K562 (cell line): ENCODE measurements around the gene THADA. TPM values are rescaled to one million over a fixed set of nuclear protein-coding genes. Genes with fewer than 3 reads are reported as not detected.

Source experiments
- ATF1 ChIP-seq, 2 experiments: fragments of 450-650 bp in 1 of 2; IDR thresholded peaks; 2 replicates each; pipeline ENCODE4 v1.6.1; 2016; ENCODE audit warnings: missing compliant biosample characterization in 1 of 2, missing genetic modification characterization in 1 of 2
- BRD4 ChIP-seq: fragments of 200-600 bp; sonication (generic); IDR thresholded peaks from 2 replicates; pipeline ENCODE4 v1.6.1; 2017; ENCODE audit warnings: inconsistent platforms
- C11orf30 ChIP-seq: fragments of 450-650 bp; IDR thresholded peaks from 2 replicates; pipeline ENCODE4 v1.6.1; 2016; ENCODE audit warnings: low read depth, mild to moderate bottlenecking
- EP400 ChIP-seq: fragments of 450-650 bp; IDR thresholded peaks from 2 replicates; pipeline ENCODE4 v1.6.1; 2017; ENCODE audit warnings: antibody characterized with exemption, mild to moderate bottlenecking, moderate library complexity
- GABPB1 ChIP-seq: sonication (generic); formaldehyde crosslinking; IDR thresholded peaks from 2 replicates; pipeline ENCODE4 v1.8.0; 2022; ENCODE audit warnings: mild to moderate bottlenecking, missing genetic modification reagents
- JUND ChIP-seq, 2 experiments: IDR thresholded peaks; 2 replicates in 1 of 2; 3 replicates in 1 of 2; pipeline ENCODE4 v1.6.1; 2011; ENCODE audit warnings: borderline replicate concordance in 2 of 2, low read depth in 2 of 2, low read length in 2 of 2, improper control_type of control experiment in 1 of 2, missing biosample characterization in 1 of 2, missing genetic modification characterization in 1 of 2, missing genetic modification reagents in 1 of 2
- MCM2 ChIP-seq: fragments of 450-650 bp; IDR thresholded peaks from 2 replicates; pipeline ENCODE4 v1.6.1; 2017; ENCODE audit warnings: low read depth, mild to moderate bottlenecking
- NBN ChIP-seq: fragments of 450-650 bp; IDR thresholded peaks from 2 replicates; pipeline ENCODE4 v1.6.1; 2016; ENCODE audit warnings: low read depth, mild to moderate bottlenecking
- PML ChIP-seq: IDR thresholded peaks from 2 replicates; pipeline ENCODE4 v1.6.1; 2012; ENCODE audit warnings: low read length, inconsistent platforms
- RREB1 ChIP-seq: fragments of 250-450 bp; sonication (Bioruptor Pico); IDR thresholded peaks from 2 replicates; pipeline ENCODE4 v1.4.0; 2020
- SMARCA4 ChIP-seq: fragments of 450-650 bp; IDR thresholded peaks from 2 replicates; pipeline ENCODE4 v1.6.1; 2016
- ZKSCAN8 ChIP-seq: fragments of 200-800 bp; sonication (Bioruptor generic); IDR thresholded peaks from 2 replicates; pipeline ENCODE4 v1.6.1; 2016; ENCODE audit warnings: missing genetic modification characterization, missing compliant biosample characterization
- polyA plus RNA-seq, 8 experiments: library from polyadenylated mRNA; depleted of rRNA in 4 of 8; stranded (reverse) in 5 of 8; unstranded in 3 of 8; fragments of >200 nt; fragmentation: Nextera tagmentation in 2 of 8; fragmentation: Illumina TruSeq in 1 of 8; extraction: Ambion mirVana in 2 of 8; extraction: Trizol in 1 of 8; gene quantifications; 2 replicates each; pipeline versions ENCODE4 v1.2.1 to v1.2.3, GENCODE V29; 2011 to 2014; ENCODE audit warnings: inconsistent platforms in 1 of 8, missing spikeins in 1 of 8
- total RNA-seq, 7 experiments: library from RNA; depleted of rRNA in 6 of 7; stranded (reverse); fragments of >200 nt in 6 of 7; fragmentation: Illumina TruSeq in 2 of 7; extraction: Trizol in 2 of 7; gene quantifications; 2 replicates each; pipeline versions ENCODE4 v1.2.1 to v1.2.3, GENCODE V29; 2011 to 2021; ENCODE audit warnings: low replicate concordance in 1 of 7
- TF ChIP-seq, protein P1 (sequence below): sonication (generic); formaldehyde crosslinking; IDR thresholded peaks from 2 replicates; pipeline ENCODE4 v1.8.1; 2023; ENCODE audit warnings: mild to moderate bottlenecking, missing genetic modification reagents
- TF ChIP-seq, protein P2 (sequence below): fragments of 150-350 bp; IDR thresholded peaks from 2 replicates; pipeline ENCODE4 v1.6.1; 2014; ENCODE audit warnings: low read depth, mild to moderate bottlenecking, low read length, borderline replicate concordance

THADA gene
- total and polyA plus RNA-seq, 9 of the 15 experiments (the other 6 are each of a cell fraction or from before 2014, with no cell fraction given), result 17.8 to 34.7 (median 31.9) TPM

- TF ChIP-seq RREB1 (no peak), JUND (IDR thresholded peaks at IDR 0.05; ENCODE audit: borderline replicate concordance, low read depth, low read length) (no peak), JUND (tag; IDR thresholded peaks at IDR 0.05; ENCODE audit: borderline replicate concordance, low read depth, low read length) (no peak), C11orf30 (peak; percentile 98), BRD4 (no peak), EP400 (no peak), ATF1 (CRISPR knock-in tag; IDR thresholded peaks at IDR 0.05) (no peak), ATF1 (tag; IDR thresholded peaks at IDR 0.05) (no peak), GABPB1 (CRISPR knock-in tag) (no peak), ZKSCAN8 (no peak), NBN (no peak), SMARCA4 (0 out of 2 replicates have a peak, but pooled peaks have one; percentile 22), MCM2 (no peak), PML (no peak)
- TF ChIP-seq, protein P1, sequence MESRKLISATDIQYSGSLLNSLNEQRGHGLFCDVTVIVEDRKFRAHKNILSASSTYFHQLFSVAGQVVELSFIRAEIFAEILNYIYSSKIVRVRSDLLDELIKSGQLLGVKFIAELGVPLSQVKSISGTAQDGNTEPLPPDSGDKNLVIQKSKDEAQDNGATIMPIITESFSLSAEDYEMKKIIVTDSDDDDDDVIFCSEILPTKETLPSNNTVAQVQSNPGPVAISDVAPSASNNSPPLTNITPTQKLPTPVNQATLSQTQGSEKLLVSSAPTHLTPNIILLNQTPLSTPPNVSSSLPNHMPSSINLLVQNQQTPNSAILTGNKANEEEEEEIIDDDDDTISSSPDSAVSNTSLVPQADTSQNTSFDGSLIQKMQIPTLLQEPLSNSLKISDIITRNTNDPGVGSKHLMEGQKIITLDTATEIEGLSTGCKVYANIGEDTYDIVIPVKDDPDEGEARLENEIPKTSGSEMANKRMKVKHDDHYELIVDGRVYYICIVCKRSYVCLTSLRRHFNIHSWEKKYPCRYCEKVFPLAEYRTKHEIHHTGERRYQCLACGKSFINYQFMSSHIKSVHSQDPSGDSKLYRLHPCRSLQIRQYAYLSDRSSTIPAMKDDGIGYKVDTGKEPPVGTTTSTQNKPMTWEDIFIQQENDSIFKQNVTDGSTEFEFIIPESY (CRISPR knock-in tag), result no peak
- TF ChIP-seq, protein P2, sequence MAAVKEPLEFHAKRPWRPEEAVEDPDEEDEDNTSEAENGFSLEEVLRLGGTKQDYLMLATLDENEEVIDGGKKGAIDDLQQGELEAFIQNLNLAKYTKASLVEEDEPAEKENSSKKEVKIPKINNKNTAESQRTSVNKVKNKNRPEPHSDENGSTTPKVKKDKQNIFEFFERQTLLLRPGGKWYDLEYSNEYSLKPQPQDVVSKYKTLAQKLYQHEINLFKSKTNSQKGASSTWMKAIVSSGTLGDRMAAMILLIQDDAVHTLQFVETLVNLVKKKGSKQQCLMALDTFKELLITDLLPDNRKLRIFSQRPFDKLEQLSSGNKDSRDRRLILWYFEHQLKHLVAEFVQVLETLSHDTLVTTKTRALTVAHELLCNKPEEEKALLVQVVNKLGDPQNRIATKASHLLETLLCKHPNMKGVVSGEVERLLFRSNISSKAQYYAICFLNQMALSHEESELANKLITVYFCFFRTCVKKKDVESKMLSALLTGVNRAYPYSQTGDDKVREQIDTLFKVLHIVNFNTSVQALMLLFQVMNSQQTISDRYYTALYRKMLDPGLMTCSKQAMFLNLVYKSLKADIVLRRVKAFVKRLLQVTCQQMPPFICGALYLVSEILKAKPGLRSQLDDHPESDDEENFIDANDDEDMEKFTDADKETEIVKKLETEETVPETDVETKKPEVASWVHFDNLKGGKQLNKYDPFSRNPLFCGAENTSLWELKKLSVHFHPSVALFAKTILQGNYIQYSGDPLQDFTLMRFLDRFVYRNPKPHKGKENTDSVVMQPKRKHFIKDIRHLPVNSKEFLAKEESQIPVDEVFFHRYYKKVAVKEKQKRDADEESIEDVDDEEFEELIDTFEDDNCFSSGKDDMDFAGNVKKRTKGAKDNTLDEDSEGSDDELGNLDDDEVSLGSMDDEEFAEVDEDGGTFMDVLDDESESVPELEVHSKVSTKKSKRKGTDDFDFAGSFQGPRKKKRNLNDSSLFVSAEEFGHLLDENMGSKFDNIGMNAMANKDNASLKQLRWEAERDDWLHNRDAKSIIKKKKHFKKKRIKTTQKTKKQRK, result no peak
Measured at GRCh38 chr2:43196768-43197587, 398.9 kb downstream of the THADA start (continued).
